ENCODE results near the gene MUC5AC. TPM values are rescaled to one million over a fixed set of nuclear protein-coding genes. Genes with fewer than 3 reads are reported as not detected.

Gene MUC5AC
- total and polyA plus RNA-seq, 4 donors: not detected

DNA sequence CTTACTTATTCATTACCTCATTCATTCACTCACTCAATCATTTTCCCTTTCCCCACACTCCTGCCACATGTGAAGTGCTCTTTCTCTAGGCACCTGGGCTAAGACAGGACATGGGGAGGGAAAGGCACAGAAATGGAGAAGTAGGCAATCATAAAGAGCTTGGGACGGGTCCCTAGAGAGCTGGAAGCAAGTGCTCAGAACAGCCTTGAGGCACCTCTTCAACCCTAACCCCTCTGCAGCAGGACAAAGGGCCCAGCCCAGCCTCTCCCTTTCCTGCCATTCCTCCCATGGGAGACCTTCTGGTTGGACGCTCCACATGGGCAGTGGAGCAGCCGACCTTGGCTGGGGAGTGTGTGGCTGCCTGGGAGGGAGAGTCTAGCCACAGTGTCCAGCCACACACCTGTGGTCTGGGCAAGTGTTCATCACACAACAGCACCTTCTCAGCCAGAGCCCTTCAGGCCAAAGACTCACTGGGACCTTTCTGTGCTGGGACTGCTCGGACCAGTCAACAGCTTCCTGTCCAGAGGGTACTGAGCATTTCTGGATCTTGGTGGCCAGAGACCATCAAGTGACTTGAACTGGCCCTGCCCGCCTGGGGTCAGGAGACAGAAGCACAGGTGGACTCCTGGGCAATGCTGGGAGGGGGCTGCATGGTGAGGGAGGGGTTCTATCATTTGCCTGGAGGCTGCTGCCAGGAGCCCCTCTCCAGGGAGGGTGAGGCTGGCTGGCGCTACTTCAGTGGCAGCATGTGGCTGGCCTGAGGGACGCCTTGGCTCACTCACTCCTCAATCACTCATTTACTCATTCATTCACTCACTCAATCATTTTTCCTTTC is 1.0 kb upstream of the MUC5AC start:
- no peak for DNase-seq (ENCODE audit: low spot score)
- Histone ChIP-seq H3K36me3 (ENCODE audit: control insufficient read depth in 4 of 4, insufficient read depth in 3 of 4, low read depth in 1 of 4, low read length in 3 of 4) (peaks cover 0 to 1% (median 0%) of the 10 kb centered on the region in 4 donors), H3K27me3 (ENCODE audit: control insufficient read depth in 4 of 4, insufficient read depth in 4 of 4, low read length in 3 of 4) (no peaks in the 10 kb centered on the region), H3K4me1 (ENCODE audit: control insufficient read depth in 4 of 4, insufficient read depth in 4 of 4, low read length in 3 of 4) (peaks cover 0 to 8% (median 1%) of the 10 kb centered on the region in 4 donors), H3K4me3 (ENCODE audit: low read depth in 1 of 3, low read length in 3 of 3) (no peak overlapping the region), H3K9ac (ENCODE audit: low read depth in 1 of 2, low read length in 2 of 2) (no peak overlapping the region), H3K9me3 (ENCODE audit: control insufficient read depth in 4 of 4, low read length in 3 of 4) (no peaks in the 10 kb centered on the region), H3K27ac (ENCODE audit: low read depth in 1 of 2, low read length in 2 of 2) (no peak overlapping the region)
- TF ChIP-seq FOXA2 (IDR thresholded peaks at IDR 0.05) (no peak), GABPA (IDR thresholded peaks at IDR 0.05 in 1 of 2, conservative IDR thresholded peaks at IDR 0.05 in 1 of 2) (no peak), HNF4G (IDR thresholded peaks at IDR 0.05) (no peak), RAD21 (IDR thresholded peaks at IDR 0.05) (no peak), EGR1 (IDR thresholded peaks at IDR 0.05; ENCODE audit: low read depth in 2 of 2) (no peak), NR2F2 (IDR thresholded peaks at IDR 0.05) (no peak), SP1 (IDR thresholded peaks at IDR 0.05) (no peak), FOXA1 (IDR thresholded peaks at IDR 0.05) (no peak), HNF4A (conservative IDR thresholded peaks at IDR 0.05) (no peak), TAF1 (conservative IDR thresholded peaks at IDR 0.05) (no peak), YY1 (IDR thresholded peaks at IDR 0.05) (no peak), RXRA (IDR thresholded peaks at IDR 0.05) (no peak), JUND (IDR thresholded peaks at IDR 0.05) (no peak)
- TF ChIP-seq, protein P1, sequence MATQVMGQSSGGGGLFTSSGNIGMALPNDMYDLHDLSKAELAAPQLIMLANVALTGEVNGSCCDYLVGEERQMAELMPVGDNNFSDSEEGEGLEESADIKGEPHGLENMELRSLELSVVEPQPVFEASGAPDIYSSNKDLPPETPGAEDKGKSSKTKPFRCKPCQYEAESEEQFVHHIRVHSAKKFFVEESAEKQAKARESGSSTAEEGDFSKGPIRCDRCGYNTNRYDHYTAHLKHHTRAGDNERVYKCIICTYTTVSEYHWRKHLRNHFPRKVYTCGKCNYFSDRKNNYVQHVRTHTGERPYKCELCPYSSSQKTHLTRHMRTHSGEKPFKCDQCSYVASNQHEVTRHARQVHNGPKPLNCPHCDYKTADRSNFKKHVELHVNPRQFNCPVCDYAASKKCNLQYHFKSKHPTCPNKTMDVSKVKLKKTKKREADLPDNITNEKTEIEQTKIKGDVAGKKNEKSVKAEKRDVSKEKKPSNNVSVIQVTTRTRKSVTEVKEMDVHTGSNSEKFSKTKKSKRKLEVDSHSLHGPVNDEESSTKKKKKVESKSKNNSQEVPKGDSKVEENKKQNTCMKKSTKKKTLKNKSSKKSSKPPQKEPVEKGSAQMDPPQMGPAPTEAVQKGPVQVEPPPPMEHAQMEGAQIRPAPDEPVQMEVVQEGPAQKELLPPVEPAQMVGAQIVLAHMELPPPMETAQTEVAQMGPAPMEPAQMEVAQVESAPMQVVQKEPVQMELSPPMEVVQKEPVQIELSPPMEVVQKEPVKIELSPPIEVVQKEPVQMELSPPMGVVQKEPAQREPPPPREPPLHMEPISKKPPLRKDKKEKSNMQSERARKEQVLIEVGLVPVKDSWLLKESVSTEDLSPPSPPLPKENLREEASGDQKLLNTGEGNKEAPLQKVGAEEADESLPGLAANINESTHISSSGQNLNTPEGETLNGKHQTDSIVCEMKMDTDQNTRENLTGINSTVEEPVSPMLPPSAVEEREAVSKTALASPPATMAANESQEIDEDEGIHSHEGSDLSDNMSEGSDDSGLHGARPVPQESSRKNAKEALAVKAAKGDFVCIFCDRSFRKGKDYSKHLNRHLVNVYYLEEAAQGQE (IDR thresholded peaks at IDR 0.05): no peak
- TF ChIP-seq, protein P2, sequence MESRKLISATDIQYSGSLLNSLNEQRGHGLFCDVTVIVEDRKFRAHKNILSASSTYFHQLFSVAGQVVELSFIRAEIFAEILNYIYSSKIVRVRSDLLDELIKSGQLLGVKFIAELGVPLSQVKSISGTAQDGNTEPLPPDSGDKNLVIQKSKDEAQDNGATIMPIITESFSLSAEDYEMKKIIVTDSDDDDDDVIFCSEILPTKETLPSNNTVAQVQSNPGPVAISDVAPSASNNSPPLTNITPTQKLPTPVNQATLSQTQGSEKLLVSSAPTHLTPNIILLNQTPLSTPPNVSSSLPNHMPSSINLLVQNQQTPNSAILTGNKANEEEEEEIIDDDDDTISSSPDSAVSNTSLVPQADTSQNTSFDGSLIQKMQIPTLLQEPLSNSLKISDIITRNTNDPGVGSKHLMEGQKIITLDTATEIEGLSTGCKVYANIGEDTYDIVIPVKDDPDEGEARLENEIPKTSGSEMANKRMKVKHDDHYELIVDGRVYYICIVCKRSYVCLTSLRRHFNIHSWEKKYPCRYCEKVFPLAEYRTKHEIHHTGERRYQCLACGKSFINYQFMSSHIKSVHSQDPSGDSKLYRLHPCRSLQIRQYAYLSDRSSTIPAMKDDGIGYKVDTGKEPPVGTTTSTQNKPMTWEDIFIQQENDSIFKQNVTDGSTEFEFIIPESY (IDR thresholded peaks at IDR 0.05): no peak
- TF ChIP-seq, protein P3, sequence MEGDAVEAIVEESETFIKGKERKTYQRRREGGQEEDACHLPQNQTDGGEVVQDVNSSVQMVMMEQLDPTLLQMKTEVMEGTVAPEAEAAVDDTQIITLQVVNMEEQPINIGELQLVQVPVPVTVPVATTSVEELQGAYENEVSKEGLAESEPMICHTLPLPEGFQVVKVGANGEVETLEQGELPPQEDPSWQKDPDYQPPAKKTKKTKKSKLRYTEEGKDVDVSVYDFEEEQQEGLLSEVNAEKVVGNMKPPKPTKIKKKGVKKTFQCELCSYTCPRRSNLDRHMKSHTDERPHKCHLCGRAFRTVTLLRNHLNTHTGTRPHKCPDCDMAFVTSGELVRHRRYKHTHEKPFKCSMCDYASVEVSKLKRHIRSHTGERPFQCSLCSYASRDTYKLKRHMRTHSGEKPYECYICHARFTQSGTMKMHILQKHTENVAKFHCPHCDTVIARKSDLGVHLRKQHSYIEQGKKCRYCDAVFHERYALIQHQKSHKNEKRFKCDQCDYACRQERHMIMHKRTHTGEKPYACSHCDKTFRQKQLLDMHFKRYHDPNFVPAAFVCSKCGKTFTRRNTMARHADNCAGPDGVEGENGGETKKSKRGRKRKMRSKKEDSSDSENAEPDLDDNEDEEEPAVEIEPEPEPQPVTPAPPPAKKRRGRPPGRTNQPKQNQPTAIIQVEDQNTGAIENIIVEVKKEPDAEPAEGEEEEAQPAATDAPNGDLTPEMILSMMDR (IDR thresholded peaks at IDR 0.05; ENCODE audit: low read depth, low read length, missing input control): no peak
- TF ChIP-seq, protein P4, sequence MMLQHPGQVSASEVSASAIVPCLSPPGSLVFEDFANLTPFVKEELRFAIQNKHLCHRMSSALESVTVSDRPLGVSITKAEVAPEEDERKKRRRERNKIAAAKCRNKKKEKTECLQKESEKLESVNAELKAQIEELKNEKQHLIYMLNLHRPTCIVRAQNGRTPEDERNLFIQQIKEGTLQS (IDR thresholded peaks at IDR 0.05): no peak
- TF ChIP-seq, protein P5, sequence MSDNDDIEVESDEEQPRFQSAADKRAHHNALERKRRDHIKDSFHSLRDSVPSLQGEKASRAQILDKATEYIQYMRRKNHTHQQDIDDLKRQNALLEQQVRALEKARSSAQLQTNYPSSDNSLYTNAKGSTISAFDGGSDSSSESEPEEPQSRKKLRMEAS (IDR thresholded peaks at IDR 0.05): no peak
- WGBS: 93% methylated on average over 7 of the region's 7 CpGs
